ENCODE data around the gene TGFBR3.

DNA sequence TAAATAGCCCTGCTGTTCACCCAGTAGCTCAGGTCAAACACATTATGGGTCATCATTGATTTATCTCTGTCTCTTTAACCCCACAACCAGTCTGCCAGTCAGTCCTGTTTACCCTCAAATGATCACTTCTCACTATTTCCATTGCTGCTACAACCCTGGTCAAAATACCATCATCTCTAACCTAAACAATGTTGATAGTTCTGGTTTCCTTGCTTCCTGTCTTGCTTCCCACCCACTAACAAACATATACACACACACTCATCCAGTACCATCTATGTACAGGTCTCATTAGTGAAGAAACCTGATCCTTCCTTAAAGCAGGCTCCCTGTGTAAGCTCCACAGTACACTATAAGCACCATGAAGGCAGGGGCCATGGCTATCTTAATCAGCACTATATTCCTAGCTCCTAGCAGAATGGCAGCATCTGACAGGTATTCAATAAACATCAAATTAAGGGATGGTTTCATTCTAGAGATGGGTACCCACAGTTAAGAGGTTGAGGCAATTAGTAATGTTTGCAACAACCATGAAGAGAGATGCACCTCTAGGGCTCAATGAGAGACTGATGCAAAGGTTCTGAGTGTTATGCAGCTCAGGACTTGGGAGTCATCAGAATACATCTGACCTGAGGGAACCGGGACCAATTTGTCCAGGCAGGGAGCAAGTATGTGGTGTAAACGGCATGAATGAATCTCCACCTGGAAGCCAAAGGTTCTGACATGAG is 10.0 kb upstream of the TGFBR3 start:
- TF ChIP-seq CTCF (IDR thresholded peaks at IDR 0.05) (no peak), POLR2A (IDR thresholded peaks at IDR 0.05) (no peak)
